K562 (cell line): ENCODE measurements around the gene UBASH3A. TPM values are rescaled to one million over a fixed set of nuclear protein-coding genes. Genes with fewer than 3 reads are reported as not detected.

ENCODE experiments used
- ATAC-seq: fragments of 200-7000 bp; cut with Tn5 transposase; 3 replicates; pipeline ENCODE4 v1.9.1; 2020; ENCODE audit warnings: moderate library complexity
- BruUV-seq: library from RNA; stranded (reverse); fragments of 400-500 nt; replicated peaks from 2 replicates; lab custom pipeline; 2021; lab: Mats Ljungman, UMichigan
- CTCF ChIA-PET: fragments of 300-600 bp; formaldehyde crosslinking; extraction: SDS; loops from one replicate; lab custom pipeline; 2021; ENCODE audit warnings: low intra/inter-chr PET ratio; lab: Yijun Ruan, JAX
- POLR2A ChIA-PET: fragments of 300-600, 350-650 bp; sonication (Branson Sonifier 250); formaldehyde crosslinking; extraction: SDS; loops from one replicate; lab custom pipeline; 2021; ENCODE audit warnings: antibody characterized with exemption, inconsistent platforms; lab: Yijun Ruan, JAX
- DNase-seq, 4 experiments: peaks; one replicate each; pipeline versions ENCODE4 v3.0.0 to v3.0.0-alpha.2; 2011 to 2018; ENCODE audit warnings: low spot score in 3 of 4, mixed read lengths in 3 of 4; ENCODE audit errors: extremely low read depth in 1 of 4
- FAIRE-seq: peaks from 2 replicates; lab custom pipeline; 2011; peaks lifted over from hg19 to GRCh38; lab: Jason Lieb, UNC
- H2AFZ ChIP-seq: 2 replicates; pipeline ENCODE4 v1.6.0; 2011; ENCODE audit warnings: low read depth, low read length, control low read depth, inconsistent platforms
- H3K27ac ChIP-seq: fragments of 200-600 bp; 3 replicates; pipeline ENCODE4 v1.8.0; 2011; ENCODE audit warnings: low read depth, mild to moderate bottlenecking, control low read depth, inconsistent platforms, low read length, moderate library complexity, mixed read lengths; ENCODE audit errors: extremely low read depth
- H3K27me3 ChIP-seq, 2 experiments: fragments of 300-600 bp in 1 of 2; 2 replicates in 1 of 2; 3 replicates in 1 of 2; pipeline versions ENCODE4 v1.6.0 to v1.8.0; 2011; ENCODE audit warnings: inconsistent platforms in 2 of 2, low read length in 2 of 2, mild to moderate bottlenecking in 1 of 2, mixed read lengths in 1 of 2, moderate library complexity in 1 of 2; ENCODE audit not compliant: control insufficient read depth in 2 of 2, insufficient read depth in 2 of 2
- H3K36me3 ChIP-seq: fragments of 300-600 bp; 3 replicates; pipeline ENCODE4 v1.8.0; 2011; ENCODE audit warnings: mild to moderate bottlenecking, low read length, inconsistent platforms; ENCODE audit not compliant: control insufficient read depth, insufficient read depth
- H3K4me1 ChIP-seq, 2 experiments: fragments of 200-600 bp in 1 of 2; replicated peaks in 1 of 2; 2 replicates in 1 of 2; 3 replicates in 1 of 2; pipeline versions ENCODE4 v1.5.1 to v1.8.0; 2011; ENCODE audit warnings: inconsistent platforms in 2 of 2, low read length in 2 of 2, mild to moderate bottlenecking in 1 of 2, mixed read lengths in 1 of 2, moderate library complexity in 1 of 2; ENCODE audit not compliant: control insufficient read depth in 2 of 2, insufficient read depth in 2 of 2
- H3K4me2 ChIP-seq: 2 replicates; pipeline ENCODE4 v1.6.1; 2011; ENCODE audit warnings: low read length, control low read depth, inconsistent platforms, mixed read lengths; ENCODE audit not compliant: insufficient read depth
- H3K4me3 ChIP-seq: fragments of 200-600 bp; sonication (generic), shearing (Covaris generic); 2 replicates; pipeline ENCODE4 v1.5.1; 2016; ENCODE audit warnings: control low read depth, inconsistent platforms
- H3K79me2 ChIP-seq: fragments of 200-600 bp; 3 replicates; pipeline ENCODE4 v1.8.0; 2011; ENCODE audit warnings: low read length, inconsistent platforms; ENCODE audit not compliant: control insufficient read depth, insufficient read depth
- H3K9ac ChIP-seq, 2 experiments: 2 replicates each; pipeline versions ENCODE4 v1.6.0 to v1.6.1; 2011; ENCODE audit warnings: low read depth in 2 of 2, low read length in 2 of 2, control low read depth in 1 of 2, inconsistent platforms in 1 of 2, mild to moderate bottlenecking in 1 of 2, mixed read lengths in 1 of 2; ENCODE audit not compliant: insufficient read depth in 1 of 2
- H3K9me1 ChIP-seq: one replicate; pipeline ENCODE4 v1.6.0; 2011; ENCODE audit warnings: inconsistent platforms, mild to moderate bottlenecking, low read length, moderate library complexity; ENCODE audit not compliant: control insufficient read depth, insufficient read depth
- H3K9me3 ChIP-seq: replicated peaks from 2 replicates; pipeline ENCODE4 v1.5.1; 2011; ENCODE audit warnings: low read depth, low read length, inconsistent platforms; ENCODE audit not compliant: control insufficient read depth, insufficient read depth
- H4K20me1 ChIP-seq: replicated peaks from 2 replicates; pipeline ENCODE4 v1.6.1; 2011; ENCODE audit warnings: low read length, inconsistent platforms, mixed read lengths; ENCODE audit not compliant: control insufficient read depth, insufficient read depth
- CC2D1A ChIP-seq: fragments of 450-650 bp; IDR thresholded peaks from 2 replicates; pipeline ENCODE4 v1.6.1; 2017; ENCODE audit warnings: mild to moderate bottlenecking
- GATAD2B ChIP-seq: fragments of 450-650 bp; IDR thresholded peaks from 2 replicates; pipeline ENCODE4 v1.6.1; 2017; ENCODE audit warnings: mild to moderate bottlenecking, borderline replicate concordance
- MECOM ChIP-seq: fragments of 250-450 bp; sonication (Bioruptor Pico); IDR thresholded peaks from 2 replicates; pipeline ENCODE4 v1.8.0; 2022; ENCODE audit warnings: inconsistent platforms
- TGIF2 ChIP-seq: sonication (generic); formaldehyde crosslinking; IDR thresholded peaks from 2 replicates; pipeline ENCODE4 v1.8.1; 2022; ENCODE audit warnings: mild to moderate bottlenecking, missing genetic modification reagents, moderate library complexity
- ZBTB17 ChIP-seq: fragments of 450-650 bp; formaldehyde crosslinking; IDR thresholded peaks from 2 replicates; pipeline ENCODE4 v1.4.0; 2020; ENCODE audit warnings: mild to moderate bottlenecking
- ZNF133 ChIP-seq: fragments of 250-450 bp; sonication (Bioruptor Pico); IDR thresholded peaks from 2 replicates; pipeline ENCODE4 v1.4.0; 2020; ENCODE audit warnings: mild to moderate bottlenecking
- ZNF507 ChIP-seq: conservative IDR thresholded peaks from 2 replicates; pipeline ENCODE4 v1.6.1; 2017; ENCODE audit warnings: missing genetic modification characterization, missing compliant biosample characterization
- WGBS: fragments of 100-300 bp; shearing (Covaris generic); methylation state at CpG from one replicate; pipeline ENCODE4 v1.1.6; 2016; ENCODE audit warnings: low coverage, mixed read lengths; ENCODE audit not compliant: insufficient coverage; ENCODE audit errors: missing lambda C conversion rate; 5-methylcytosine and 5-hydroxymethylcytosine counted together
- in situ Hi-C: fragments of 300-500 bp; cut with MboI; formaldehyde crosslinking; loops from 4 replicates; pipeline ENCODE4 v1.15.0; 2018; ENCODE audit warnings: inconsistent platforms, mixed read lengths
- intact Hi-C: fragments of 100-400 bp; cut with micrococcal nuclease; formaldehyde crosslinking; loops from 2 replicates; pipeline ENCODE4 v1.14.2; 2022
- polyA plus RNA-seq, 8 experiments: library from polyadenylated mRNA; depleted of rRNA in 4 of 8; stranded (reverse) in 5 of 8; unstranded in 3 of 8; fragments of >200 nt; fragmentation: Nextera tagmentation in 2 of 8; fragmentation: Illumina TruSeq in 1 of 8; extraction: Ambion mirVana in 2 of 8; extraction: Trizol in 1 of 8; gene quantifications; 2 replicates each; pipeline versions ENCODE4 v1.2.1 to v1.2.3, GENCODE V29; 2011 to 2014; ENCODE audit warnings: inconsistent platforms in 1 of 8, missing spikeins in 1 of 8
- total RNA-seq, 7 experiments: library from RNA; depleted of rRNA in 6 of 7; stranded (reverse); fragments of >200 nt in 6 of 7; fragmentation: Illumina TruSeq in 2 of 7; extraction: Trizol in 2 of 7; gene quantifications; 2 replicates each; pipeline versions ENCODE4 v1.2.1 to v1.2.3, GENCODE V29; 2011 to 2021; ENCODE audit warnings: low replicate concordance in 1 of 7
- TF ChIP-seq, protein P1 (sequence below), 2 experiments: fragments of 450-650 bp in 1 of 2; IDR thresholded peaks; 2 replicates each; pipeline ENCODE4 v1.6.1; 2011 to 2017; ENCODE audit warnings: low read depth in 2 of 2, antibody characterized with exemption in 1 of 2, borderline replicate concordance in 1 of 2, low read length in 1 of 2, mild to moderate bottlenecking in 1 of 2, mixed read lengths in 1 of 2; ENCODE audit not compliant: control insufficient read depth in 1 of 2
- TF ChIP-seq, protein P2 (sequence below): fragments of 250-450 bp; sonication (Bioruptor Pico); IDR thresholded peaks from 2 replicates; pipeline ENCODE4 v1.4.0; 2020; ENCODE audit warnings: mild to moderate bottlenecking, moderate library complexity
- TF ChIP-seq, protein P3 (sequence below): sonication (generic); formaldehyde crosslinking; IDR thresholded peaks from 2 replicates; pipeline ENCODE4 v1.4.0; 2020; ENCODE audit warnings: mild to moderate bottlenecking, missing genetic modification reagents
- TF ChIP-seq, protein P4 (sequence below): sonication (generic); formaldehyde crosslinking; IDR thresholded peaks from 2 replicates; pipeline ENCODE4 v1.8.0; 2022; ENCODE audit warnings: mild to moderate bottlenecking, missing genetic modification reagents

UBASH3A gene
- total and polyA plus RNA-seq, 9 of the 15 experiments (the other 6 are each of a cell fraction or from before 2014, with no cell fraction given) = 0.23 to 1.8 (median 1.1) TPM

DNA sequence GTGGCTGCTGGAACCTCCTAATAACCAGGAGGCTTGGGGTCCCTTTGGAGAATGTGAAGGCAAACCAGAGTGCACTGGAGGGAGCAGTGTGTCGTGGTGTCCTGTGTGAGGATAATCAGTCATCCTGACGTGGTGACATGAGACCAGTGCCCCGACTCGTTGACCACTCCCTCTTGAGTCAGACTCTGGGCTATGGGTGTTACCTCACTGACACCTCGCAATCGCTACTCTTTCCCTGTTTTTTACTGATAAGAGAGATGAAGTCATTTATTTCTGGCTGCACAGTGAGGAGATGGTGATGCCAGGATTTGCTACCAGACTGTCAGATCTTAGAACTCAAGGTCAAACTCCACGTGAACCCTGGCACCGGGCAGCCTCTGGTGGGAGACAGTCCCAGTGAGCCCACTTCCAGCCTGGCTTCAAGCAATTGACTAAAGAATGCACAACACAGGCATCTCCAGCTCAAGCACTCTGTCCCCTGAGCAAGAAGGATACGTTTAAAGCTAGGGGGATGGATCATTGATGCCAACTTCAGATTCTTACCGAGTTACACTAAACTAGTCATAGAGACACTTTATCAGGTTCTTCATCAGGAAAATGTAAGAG, 30.3 kb downstream of the UBASH3A start:
- H3K36me3 ChIP-seq = no peaks in the 10 kb centered on the region
- H3K27ac ChIP-seq = peak overlapping the region; percentile 40; the same call in 1 of the 3 replicates
- 0% methylated on average over 10 of the region's 10 CpGs for WGBS
- H2AFZ ChIP-seq = no peak overlapping the region
- DNase-seq (peak; percentile 87 to 94 (median 93)), ATAC-seq (peak; percentile 99), FAIRE-seq (peak; percentile 100)
- H4K20me1 ChIP-seq = no peaks in the 10 kb centered on the region; the same call in 1 of the 2 replicates
- H3K4me1 ChIP-seq = peaks cover 13 to 19% of the 10 kb centered on the region in 2 experiments; a peak in 4 of 5 replicates
- H3K27me3 ChIP-seq = no peaks in the 10 kb centered on the region; a peak in 1 of 5 replicates
- no peak overlapping the region; the same call in 1 of the 2 replicates for H3K4me2 ChIP-seq
- H3K9me1 ChIP-seq = no peaks in the 10 kb centered on the region
- no peaks in the 10 kb centered on the region for H3K9me3 ChIP-seq
- no TSS peak for BruUV-seq
- no peaks in the 10 kb centered on the region for H3K79me2 ChIP-seq
- ChIA-PET CTCF (no interaction called here), POLR2A (interaction anchor here (0.8 kb wide), 1 partner anchor 10 kb away, joined by 3 read pairs; no protein-coding TSS in a partner anchor)
- in situ Hi-C loops (no loop called here), intact Hi-C loops (no loop called here)
- H3K9ac ChIP-seq = no peak overlapping the region
- no peak overlapping the region for H3K4me3 ChIP-seq
- TF ChIP-seq CC2D1A (no peak), ZNF133 (CRISPR knock-in tag) (no peak), MECOM (no peak), GATAD2B (no peak), TGIF2 (CRISPR knock-in tag) (no peak), ZBTB17 (CRISPR knock-in tag) (no peak), ZNF507 (tag) (no peak)
- TF ChIP-seq, protein P1, sequence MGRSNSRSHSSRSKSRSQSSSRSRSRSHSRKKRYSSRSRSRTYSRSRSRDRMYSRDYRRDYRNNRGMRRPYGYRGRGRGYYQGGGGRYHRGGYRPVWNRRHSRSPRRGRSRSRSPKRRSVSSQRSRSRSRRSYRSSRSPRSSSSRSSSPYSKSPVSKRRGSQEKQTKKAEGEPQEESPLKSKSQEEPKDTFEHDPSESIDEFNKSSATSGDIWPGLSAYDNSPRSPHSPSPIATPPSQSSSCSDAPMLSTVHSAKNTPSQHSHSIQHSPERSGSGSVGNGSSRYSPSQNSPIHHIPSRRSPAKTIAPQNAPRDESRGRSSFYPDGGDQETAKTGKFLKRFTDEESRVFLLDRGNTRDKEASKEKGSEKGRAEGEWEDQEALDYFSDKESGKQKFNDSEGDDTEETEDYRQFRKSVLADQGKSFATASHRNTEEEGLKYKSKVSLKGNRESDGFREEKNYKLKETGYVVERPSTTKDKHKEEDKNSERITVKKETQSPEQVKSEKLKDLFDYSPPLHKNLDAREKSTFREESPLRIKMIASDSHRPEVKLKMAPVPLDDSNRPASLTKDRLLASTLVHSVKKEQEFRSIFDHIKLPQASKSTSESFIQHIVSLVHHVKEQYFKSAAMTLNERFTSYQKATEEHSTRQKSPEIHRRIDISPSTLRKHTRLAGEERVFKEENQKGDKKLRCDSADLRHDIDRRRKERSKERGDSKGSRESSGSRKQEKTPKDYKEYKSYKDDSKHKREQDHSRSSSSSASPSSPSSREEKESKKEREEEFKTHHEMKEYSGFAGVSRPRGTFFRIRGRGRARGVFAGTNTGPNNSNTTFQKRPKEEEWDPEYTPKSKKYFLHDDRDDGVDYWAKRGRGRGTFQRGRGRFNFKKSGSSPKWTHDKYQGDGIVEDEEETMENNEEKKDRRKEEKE (IDR thresholded peaks at IDR 0.05; ENCODE audit: borderline replicate concordance in 1 of 2, control insufficient read depth in 1 of 2, low read depth in 2 of 2, low read length in 1 of 2) = no peak
- TF ChIP-seq, protein P2, sequence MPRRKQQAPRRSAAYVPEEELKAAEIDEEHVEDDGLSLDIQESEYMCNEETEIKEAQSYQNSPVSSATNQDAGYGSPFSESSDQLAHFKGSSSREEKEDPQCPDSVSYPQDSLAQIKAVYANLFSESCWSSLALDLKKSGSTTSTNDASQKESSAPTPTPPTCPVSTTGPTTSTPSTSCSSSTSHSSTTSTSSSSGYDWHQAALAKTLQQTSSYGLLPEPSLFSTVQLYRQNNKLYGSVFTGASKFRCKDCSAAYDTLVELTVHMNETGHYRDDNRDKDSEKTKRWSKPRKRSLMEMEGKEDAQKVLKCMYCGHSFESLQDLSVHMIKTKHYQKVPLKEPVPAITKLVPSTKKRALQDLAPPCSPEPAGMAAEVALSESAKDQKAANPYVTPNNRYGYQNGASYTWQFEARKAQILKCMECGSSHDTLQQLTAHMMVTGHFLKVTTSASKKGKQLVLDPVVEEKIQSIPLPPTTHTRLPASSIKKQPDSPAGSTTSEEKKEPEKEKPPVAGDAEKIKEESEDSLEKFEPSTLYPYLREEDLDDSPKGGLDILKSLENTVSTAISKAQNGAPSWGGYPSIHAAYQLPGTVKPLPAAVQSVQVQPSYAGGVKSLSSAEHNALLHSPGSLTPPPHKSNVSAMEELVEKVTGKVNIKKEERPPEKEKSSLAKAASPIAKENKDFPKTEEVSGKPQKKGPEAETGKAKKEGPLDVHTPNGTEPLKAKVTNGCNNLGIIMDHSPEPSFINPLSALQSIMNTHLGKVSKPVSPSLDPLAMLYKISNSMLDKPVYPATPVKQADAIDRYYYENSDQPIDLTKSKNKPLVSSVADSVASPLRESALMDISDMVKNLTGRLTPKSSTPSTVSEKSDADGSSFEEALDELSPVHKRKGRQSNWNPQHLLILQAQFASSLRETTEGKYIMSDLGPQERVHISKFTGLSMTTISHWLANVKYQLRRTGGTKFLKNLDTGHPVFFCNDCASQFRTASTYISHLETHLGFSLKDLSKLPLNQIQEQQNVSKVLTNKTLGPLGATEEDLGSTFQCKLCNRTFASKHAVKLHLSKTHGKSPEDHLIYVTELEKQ (CRISPR knock-in tag) = no peak
- TF ChIP-seq, protein P3, sequence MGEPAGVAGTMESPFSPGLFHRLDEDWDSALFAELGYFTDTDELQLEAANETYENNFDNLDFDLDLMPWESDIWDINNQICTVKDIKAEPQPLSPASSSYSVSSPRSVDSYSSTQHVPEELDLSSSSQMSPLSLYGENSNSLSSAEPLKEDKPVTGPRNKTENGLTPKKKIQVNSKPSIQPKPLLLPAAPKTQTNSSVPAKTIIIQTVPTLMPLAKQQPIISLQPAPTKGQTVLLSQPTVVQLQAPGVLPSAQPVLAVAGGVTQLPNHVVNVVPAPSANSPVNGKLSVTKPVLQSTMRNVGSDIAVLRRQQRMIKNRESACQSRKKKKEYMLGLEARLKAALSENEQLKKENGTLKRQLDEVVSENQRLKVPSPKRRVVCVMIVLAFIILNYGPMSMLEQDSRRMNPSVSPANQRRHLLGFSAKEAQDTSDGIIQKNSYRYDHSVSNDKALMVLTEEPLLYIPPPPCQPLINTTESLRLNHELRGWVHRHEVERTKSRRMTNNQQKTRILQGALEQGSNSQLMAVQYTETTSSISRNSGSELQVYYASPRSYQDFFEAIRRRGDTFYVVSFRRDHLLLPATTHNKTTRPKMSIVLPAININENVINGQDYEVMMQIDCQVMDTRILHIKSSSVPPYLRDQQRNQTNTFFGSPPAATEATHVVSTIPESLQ = no peak
- TF ChIP-seq, protein P4, sequence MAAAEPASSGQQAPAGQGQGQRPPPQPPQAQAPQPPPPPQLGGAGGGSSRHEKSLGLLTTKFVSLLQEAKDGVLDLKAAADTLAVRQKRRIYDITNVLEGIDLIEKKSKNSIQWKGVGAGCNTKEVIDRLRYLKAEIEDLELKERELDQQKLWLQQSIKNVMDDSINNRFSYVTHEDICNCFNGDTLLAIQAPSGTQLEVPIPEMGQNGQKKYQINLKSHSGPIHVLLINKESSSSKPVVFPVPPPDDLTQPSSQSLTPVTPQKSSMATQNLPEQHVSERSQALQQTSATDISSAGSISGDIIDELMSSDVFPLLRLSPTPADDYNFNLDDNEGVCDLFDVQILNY (CRISPR knock-in tag) = no peak
